HEK293T (cell line): ENCODE data around the gene MATCAP1.

Experiments
- CTCF ChIA-PET: fragments of 350-600 bp; formaldehyde crosslinking; extraction: SDS; loops from one replicate; lab custom pipeline; 2021; ENCODE audit warnings: antibody characterized with exemption, inconsistent platforms; lab: Yijun Ruan, JAX
- POLR2A ChIA-PET: fragments of 350-600 bp; formaldehyde crosslinking; extraction: SDS; loops from one replicate; lab custom pipeline; 2020; ENCODE audit warnings: antibody characterized with exemption, inconsistent platforms; lab: Yijun Ruan, JAX
- DNase-seq: peaks from one replicate; pipeline ENCODE4 v3.0.0; 2012; ENCODE audit warnings: mixed read lengths; ENCODE audit errors: extremely low spot score
- ARNT ChIP-seq: fragments of 450-650 bp; IDR thresholded peaks from 2 replicates; pipeline ENCODE4 v1.6.1; 2017; ENCODE audit warnings: mild to moderate bottlenecking
- BHLHE40 ChIP-seq: fragments of 450-650 bp; IDR thresholded peaks from 2 replicates; pipeline ENCODE4 v1.6.1; 2016; ENCODE audit warnings: mild to moderate bottlenecking, moderate library complexity, borderline replicate concordance
- CTBP1 ChIP-seq: fragments of 450-650 bp; IDR thresholded peaks from 2 replicates; pipeline ENCODE4 v1.6.1; 2016; ENCODE audit warnings: borderline replicate concordance
- ELF4 ChIP-seq: fragments of 450-650 bp; IDR thresholded peaks from 2 replicates; pipeline ENCODE4 v1.6.1; 2017; ENCODE audit warnings: antibody characterized with exemption
- FOXA1 ChIP-seq: fragments of 450-650 bp; IDR thresholded peaks from 2 replicates; pipeline ENCODE4 v1.6.1; 2016; ENCODE audit warnings: mild to moderate bottlenecking
- FOXK2 ChIP-seq: fragments of 450-650 bp; IDR thresholded peaks from 2 replicates; pipeline ENCODE4 v1.6.1; 2016; ENCODE audit warnings: mild to moderate bottlenecking
- FOXM1 ChIP-seq: fragments of 450-650 bp; IDR thresholded peaks from 2 replicates; pipeline ENCODE4 v1.6.1; 2017; ENCODE audit warnings: mild to moderate bottlenecking, borderline replicate concordance
- HDGF ChIP-seq: fragments of 450-650 bp; IDR thresholded peaks from 2 replicates; pipeline ENCODE4 v1.6.1; 2017; ENCODE audit warnings: antibody characterized with exemption, borderline replicate concordance
- L3MBTL2 ChIP-seq: fragments of 450-650 bp; conservative IDR thresholded peaks from 2 replicates; pipeline ENCODE4 v1.6.1; 2016; ENCODE audit warnings: mild to moderate bottlenecking
- LEF1 ChIP-seq: fragments of 450-650 bp; IDR thresholded peaks from 2 replicates; pipeline ENCODE4 v1.6.1; 2017; ENCODE audit warnings: mild to moderate bottlenecking, borderline replicate concordance
- NFRKB ChIP-seq: fragments of 450-650 bp; IDR thresholded peaks from 2 replicates; pipeline ENCODE4 v1.6.1; 2016; ENCODE audit warnings: mild to moderate bottlenecking, moderate library complexity
- PKNOX1 ChIP-seq: fragments of 450-650 bp; IDR thresholded peaks from 2 replicates; pipeline ENCODE4 v1.6.1; 2016
- SP1 ChIP-seq: fragments of 450-650 bp; IDR thresholded peaks from 2 replicates; pipeline ENCODE4 v1.6.1; 2017
- SUZ12 ChIP-seq: fragments of 450-650 bp; IDR thresholded peaks from 2 replicates; pipeline ENCODE4 v1.6.1; 2016; ENCODE audit warnings: mild to moderate bottlenecking
- TARDBP ChIP-seq: fragments of 450-650 bp; IDR thresholded peaks from 2 replicates; pipeline ENCODE4 v1.6.1; 2016
- ZNF384 ChIP-seq: fragments of 450-650 bp; IDR thresholded peaks from 2 replicates; pipeline ENCODE4 v1.6.1; 2016

MATCAP1 gene

GRCh38 chr16:67191995-67192681 lies 8.4 kb upstream of the MATCAP1 start, which contains the start of gene E2F4:
Gene E2F4, plus strand, starts transcription at chr16:67192155. Its CDS starts 73 bp downstream, at chr16:67192228.
- CTCF ChIA-PET = interaction anchor here (0.6 to 0.8 kb wide), 2 partner anchors 34 to 35 kb away, joined by 3 read pairs; no protein-coding TSS in a partner anchor
- TF ChIP-seq ARNT (no peak), ZNF384 (no peak), ELF4 (peak; percentile 76), SUZ12 (no peak), TARDBP (no peak), PKNOX1 (no peak), HDGF (no peak), FOXM1 (no peak), LEF1 (peak; percentile 25; the same call in 1 of the 2 replicates), SP1 (no peak), BHLHE40 (no peak), FOXA1 (no peak), CTBP1 (no peak)
- DNase-seq = peak; percentile 93
- POLR2A ChIA-PET = interaction anchor here (1.0 to 1.9 kb wide), 5 partner anchors 17 to 56 kb away, joined by 3 to 7 read pairs (median 3); partner anchors contain the start of genes FHOD1 and TMEM208

GRCh38 chr16:67191411-67191994 lies 7.7 kb upstream of the MATCAP1 start:
- no peak for DNase-seq
- POLR2A ChIA-PET = no interaction called here
- TF ChIP-seq ELF4 = no peak
- no peak for TF ChIP-seq ARNT
- no peak for TF ChIP-seq SUZ12
- TF ChIP-seq NFRKB = no peak
- TF ChIP-seq CTBP1 = no peak
- TF ChIP-seq TARDBP = no peak
- TF ChIP-seq SP1 = no peak
- TF ChIP-seq HDGF = no peak
- TF ChIP-seq ZNF384 = no peak
- TF ChIP-seq L3MBTL2 = no peak
- no peak for TF ChIP-seq FOXM1
- no peak for TF ChIP-seq BHLHE40
- no peak for TF ChIP-seq FOXA1
- no peak for TF ChIP-seq LEF1
- TF ChIP-seq FOXK2 = no peak
- TF ChIP-seq PKNOX1 = no peak
- CTCF ChIA-PET = no interaction called here

- ChIA-PET CTCF (interaction anchor here (0.6 to 0.8 kb wide), 2 partner anchors 20 to 165 kb away, joined by 3 read pairs; partner anchors contain the start of gene NOL3), POLR2A (interaction anchor here (0.7 to 2.0 kb wide), 3 partner anchors 20 to 36 kb away, joined by 3 to 7 read pairs (median 5); partner anchors contain the start of genes NOL3 and TMEM208)
These were observed 7.0 kb upstream of the MATCAP1 start for GRCh38 chr16:67190448-67191399.

GRCh38 chr16:67190041-67190440 lies 6.3 kb upstream of the MATCAP1 start, which contains the start of gene EXOC3L1:
Gene EXOC3L1, minus strand, starts transcription at chr16:67190136. Its CDS starts 460 bp downstream, at chr16:67189676.
- ChIA-PET POLR2A (interaction anchor here (0.7 to 2.0 kb wide), 3 partner anchors 19 to 37 kb away, joined by 3 to 7 read pairs (median 5); partner anchors contain the start of genes NOL3 and TMEM208), CTCF (interaction anchor here (0.6 to 0.8 kb wide), 2 partner anchors 20 to 165 kb away, joined by 3 read pairs; partner anchors contain the start of gene NOL3)
- TF ChIP-seq ZNF384 = no peak
- no peak for TF ChIP-seq SP1
- no peak for TF ChIP-seq FOXM1
- TF ChIP-seq NFRKB = no peak
- TF ChIP-seq BHLHE40 = no peak
- TF ChIP-seq CTBP1 = no peak
- no peak for TF ChIP-seq PKNOX1
- TF ChIP-seq ARNT = no peak
- no peak for TF ChIP-seq L3MBTL2
- TF ChIP-seq ELF4 = no peak
- TF ChIP-seq LEF1 = no peak
- no peak for TF ChIP-seq SUZ12
- TF ChIP-seq FOXK2 = no peak
- no peak for TF ChIP-seq FOXA1
- TF ChIP-seq TARDBP = no peak
- no peak for TF ChIP-seq HDGF
- no peak for DNase-seq

More at GRCh38 chr16:67190448-67191399, 7.0 kb upstream of the MATCAP1 start:
- TF ChIP-seq SUZ12 = no peak
- TF ChIP-seq ARNT = no peak
- TF ChIP-seq PKNOX1 = no peak
- TF ChIP-seq FOXA1 = no peak
- no peak for TF ChIP-seq FOXM1
- no peak for TF ChIP-seq ZNF384
- no peak for TF ChIP-seq LEF1
- TF ChIP-seq TARDBP = no peak
- TF ChIP-seq L3MBTL2 = no peak
- no peak for TF ChIP-seq CTBP1
- TF ChIP-seq ELF4 = no peak
- no peak for TF ChIP-seq SP1
- no peak for DNase-seq
